GM11168 (cell line): ENCODE data around the gene RPP38.

Experiments used
- in situ Hi-C: fragments of 300-500 bp; cut with MboI; formaldehyde crosslinking; loops from one replicate; pipeline ENCODE4 v1.12.0; 2022; ENCODE audit warnings: low sequenced_read_pairs; ENCODE audit not compliant: unreplicated experiment

The RPP38 gene, protein sequence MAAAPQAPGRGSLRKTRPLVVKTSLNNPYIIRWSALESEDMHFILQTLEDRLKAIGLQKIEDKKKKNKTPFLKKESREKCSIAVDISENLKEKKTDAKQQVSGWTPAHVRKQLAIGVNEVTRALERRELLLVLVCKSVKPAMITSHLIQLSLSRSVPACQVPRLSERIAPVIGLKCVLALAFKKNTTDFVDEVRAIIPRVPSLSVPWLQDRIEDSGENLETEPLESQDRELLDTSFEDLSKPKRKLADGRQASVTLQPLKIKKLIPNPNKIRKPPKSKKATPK

DNA sequence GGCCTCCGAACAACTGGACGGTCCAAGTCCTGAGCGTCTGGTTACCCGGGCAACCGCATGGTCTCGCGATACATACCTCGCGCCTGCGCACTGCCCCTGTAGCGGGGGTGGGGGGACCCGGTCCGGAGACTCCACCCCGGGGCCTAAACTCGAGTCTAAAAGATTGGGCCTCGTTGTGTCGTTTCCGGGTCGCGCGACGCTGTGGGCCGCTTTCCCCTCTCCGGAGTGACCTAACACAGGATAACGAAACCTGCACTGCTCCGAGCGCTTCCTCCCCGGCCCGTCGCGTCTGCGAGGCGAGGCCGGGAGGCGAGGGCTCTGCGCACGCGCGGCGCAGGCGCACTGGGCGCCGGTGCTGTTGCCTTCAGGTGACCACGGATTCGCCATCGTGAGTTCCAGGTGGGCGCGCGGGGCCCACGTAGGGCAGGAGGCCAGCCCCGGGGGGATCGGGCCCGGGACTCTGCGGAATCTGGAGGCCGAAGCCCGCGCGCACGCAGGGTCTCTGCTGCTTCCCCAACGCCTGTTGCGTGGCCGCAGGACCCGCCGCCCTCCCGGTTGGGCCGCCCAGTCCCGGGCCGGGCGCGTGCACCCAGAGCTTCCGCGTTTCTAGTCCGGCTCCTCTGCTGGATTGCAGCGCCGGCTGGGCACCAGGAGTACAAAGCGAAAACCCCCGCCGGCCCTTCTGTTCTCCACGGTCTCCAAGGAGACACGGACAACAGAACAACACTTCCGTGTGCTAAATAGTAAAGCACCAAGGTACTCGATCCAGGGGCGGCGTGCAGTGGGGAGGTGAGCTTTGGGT lies at the start of gene RPP38:
Gene RPP38, plus strand, starts transcription at position 345 of the 802 bp plus-strand sequence. CDS start 5,960 bp downstream, outside the sequence.
- in situ Hi-C loops, result loop anchor here (10.0 kb wide), 1 partner anchor 252 kb away; no protein-coding TSS in a partner anchor

DNA sequence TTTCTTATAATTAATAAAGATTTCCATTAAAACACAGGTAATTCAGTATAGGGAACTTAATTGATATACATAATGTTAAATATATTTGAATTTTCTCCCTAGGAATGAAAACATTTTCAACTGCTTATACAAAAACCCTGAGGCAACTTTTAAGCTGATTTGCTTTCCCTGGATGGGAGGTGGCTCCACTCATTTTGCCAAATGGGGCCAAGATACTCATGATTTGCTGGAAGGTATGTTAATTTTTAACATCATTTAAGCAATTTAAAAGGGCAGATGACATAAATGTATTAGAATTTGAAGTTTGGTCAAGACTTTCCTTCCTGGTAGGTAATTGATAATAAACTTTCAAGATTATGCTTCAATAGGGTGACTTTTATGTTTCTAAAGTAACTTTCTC lies 47.6 kb upstream of the RPP38 start:
- in situ Hi-C loops, result no loop called here

DNA sequence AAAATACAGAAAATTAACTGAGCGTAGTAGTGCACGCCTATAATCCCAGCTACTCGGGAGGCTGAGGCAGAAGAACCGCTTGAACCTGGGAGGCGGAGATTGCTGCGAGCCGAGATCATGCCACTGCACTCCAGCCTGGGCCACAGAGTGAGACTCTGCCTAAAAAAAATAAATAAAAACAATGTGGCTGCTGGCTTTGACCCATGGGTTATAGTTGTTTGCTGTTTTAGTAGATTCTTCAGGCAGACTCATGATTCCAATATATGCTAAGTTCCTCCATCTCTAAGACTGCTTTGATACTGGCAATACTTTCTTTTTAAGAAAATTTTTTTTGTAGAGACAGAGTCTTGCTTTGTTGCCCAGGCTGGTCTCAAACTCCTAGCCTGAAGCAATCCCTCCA lies 45.0 kb upstream of the RPP38 start:
- in situ Hi-C loops, result no loop called here

DNA sequence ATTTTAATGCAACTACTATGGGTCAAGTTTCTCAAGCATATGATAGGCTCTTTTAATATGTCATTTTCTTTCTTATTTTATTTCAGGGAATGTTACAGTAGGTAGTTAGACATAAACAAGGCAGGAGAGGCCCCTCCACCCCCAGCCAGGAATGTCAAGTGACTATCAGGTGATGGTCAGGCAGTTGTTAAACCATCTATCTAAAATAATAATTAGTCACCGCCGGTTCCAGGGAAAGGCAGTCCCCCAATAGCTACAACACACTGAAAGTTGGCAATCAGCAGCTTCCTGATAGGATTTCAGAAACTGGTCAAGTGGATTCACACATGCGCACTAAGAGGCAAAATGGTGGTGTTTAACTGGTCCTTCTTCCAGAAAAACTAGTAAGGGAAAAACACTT lies 44.1 kb upstream of the RPP38 start:
- in situ Hi-C loops, result no loop called here

DNA sequence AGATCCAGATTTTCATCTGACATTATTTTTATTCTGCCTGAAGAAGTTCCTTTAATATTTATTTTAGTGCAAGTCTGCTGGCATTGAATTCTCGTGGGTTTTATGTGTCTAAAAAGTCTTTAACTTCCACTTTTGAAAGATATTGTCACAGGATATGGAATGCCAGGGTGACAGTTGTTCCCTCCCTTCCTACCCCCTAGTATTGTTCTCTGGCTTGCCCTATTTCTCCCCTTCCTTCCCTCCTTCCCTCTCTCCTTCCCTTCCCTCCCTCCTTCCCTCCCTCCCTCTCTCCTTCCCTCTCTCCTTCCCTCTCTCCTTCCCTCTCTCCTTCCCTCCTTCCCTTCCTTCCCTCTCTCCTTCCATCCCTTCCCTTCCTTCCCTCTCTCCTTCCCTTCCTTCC lies 38.5 kb upstream of the RPP38 start:
- in situ Hi-C loops, result no loop called here

DNA sequence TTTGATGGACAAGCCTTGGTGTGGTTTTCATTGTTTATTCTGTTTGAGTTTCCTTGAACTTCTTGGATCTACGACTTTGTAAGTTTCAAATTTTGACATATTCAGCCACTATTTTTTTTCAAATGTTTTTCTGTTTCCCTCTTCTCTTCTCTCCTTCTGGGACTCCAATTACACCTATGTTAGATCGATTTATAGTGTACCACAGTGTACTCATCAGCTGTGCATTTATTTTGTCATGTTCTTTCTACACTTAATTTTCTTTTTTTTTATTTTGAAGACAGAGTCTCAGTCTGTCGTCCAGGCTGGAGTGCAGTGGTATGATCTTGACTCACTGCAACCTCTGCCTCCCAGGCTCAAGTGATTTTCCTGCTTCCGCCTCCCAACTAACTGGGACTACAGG lies 37.2 kb upstream of the RPP38 start:
- in situ Hi-C loops, result no loop called here

DNA sequence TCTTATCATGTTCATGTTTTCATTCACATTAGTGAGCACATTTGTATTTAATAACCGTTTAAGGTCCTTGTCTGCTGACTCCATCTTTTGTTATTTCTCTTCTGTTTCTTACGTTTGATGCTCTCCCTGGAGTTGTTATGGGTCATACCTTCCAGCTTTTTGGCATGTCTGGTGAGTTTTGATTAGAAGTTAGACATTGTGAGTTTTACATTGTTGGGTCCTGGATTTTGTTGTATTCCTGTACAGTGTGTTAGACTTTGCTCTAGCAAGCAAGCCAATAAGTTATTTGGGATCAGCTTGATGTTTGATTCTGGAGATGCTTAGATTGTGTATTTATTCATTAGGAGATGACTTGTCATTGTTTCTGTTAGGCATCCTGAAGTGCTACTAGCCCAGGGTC lies 36.5 kb upstream of the RPP38 start:
- in situ Hi-C loops, result no loop called here

DNA sequence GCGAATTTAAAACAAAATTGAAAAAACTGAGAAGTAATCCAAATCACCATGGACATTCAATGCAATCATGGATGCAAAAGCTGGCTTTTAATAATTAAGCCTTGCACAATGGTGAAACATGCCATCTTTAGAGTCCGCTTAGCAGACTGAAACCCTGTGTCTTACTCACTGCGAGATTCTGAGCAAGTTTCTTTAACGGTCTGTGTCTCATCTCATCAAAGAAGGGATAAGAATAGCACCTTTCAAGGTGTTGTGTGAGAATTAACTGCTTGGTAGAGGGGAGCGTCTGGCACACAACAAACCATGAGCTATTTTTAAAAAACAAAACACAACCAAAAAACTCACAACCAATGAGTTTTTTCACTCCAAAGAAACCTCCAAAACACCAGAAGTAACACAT lies 30.0 kb upstream of the RPP38 start:
- in situ Hi-C loops, result no loop called here

DNA sequence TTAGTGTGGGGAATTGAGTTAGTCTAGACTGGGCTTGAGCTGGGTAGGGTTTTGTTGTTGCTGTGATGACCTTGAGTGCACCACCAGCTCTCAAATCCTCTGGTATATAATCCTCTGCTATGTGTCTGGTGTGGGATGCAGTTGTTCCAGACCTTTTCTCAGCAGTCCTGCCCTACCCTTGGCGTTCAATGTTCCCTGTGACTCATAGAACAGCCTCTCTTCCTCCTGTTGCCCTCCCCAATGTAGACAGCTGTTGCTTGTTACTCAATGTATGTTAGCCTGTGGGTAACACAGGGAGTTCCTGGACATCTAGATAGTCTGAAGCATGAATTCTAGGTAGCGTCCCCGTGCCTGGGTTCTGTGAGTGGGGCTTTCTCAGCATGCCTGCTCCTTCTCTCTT lies 28.4 kb upstream of the RPP38 start:
- in situ Hi-C loops, result no loop called here

DNA sequence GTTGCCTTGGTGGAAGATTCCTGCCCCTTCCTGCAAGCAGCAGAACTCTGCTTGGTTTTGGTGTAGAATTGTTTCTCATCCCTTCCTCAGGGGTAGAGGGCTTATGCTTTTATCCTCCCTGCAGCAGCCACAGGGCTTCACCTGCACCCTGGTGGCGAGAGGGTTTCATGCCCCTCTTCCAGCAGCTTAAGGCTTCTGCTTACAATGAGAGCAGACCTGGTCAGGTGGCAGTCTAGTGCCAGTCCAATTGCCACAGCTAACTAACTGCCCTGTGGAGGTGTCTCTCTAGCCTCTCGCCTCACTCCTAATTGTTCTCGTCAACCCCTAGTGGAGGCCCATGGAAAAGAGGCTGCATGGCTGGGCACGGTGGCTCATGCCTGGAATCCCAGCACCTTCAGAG lies 27.9 kb upstream of the RPP38 start:
- in situ Hi-C loops, result no loop called here

DNA sequence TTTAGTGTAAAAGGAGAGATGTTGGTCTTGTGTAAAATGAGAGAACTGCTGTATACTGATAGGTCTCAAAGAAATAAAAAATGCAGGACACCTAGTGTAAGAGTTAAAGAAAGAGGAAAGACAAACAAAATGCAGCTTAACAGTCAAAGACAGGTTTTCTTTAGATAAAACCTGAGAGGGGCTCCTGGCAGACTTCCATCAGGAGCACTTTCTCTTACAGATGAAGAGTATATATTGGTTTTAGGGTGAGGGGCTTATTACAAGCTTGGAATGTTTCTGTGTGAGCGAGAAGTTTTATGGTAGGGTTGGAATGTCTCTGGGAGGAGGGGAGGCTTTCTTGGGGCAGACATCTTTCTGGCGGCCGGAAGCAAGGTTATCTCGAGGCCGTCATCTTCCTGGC lies 24.8 kb upstream of the RPP38 start:
- in situ Hi-C loops, result no loop called here

DNA sequence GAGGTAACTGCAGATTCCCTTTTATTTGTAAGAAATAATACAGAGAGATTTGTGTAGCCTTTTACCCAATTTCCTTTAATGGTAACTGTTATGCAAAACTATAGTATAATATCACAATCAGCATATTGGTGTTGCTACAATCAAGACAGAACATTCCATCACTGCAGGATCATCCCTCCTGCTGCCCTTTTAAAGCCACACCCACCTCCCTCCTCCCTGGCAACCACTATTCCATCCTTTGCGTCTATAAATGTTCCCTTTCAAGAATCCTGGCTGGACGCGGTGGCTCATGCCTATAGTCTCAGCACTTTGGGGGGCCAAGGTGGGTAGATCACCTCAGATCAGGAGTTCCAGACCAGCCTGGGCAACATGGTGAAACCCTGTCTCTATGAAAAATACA lies 21.7 kb upstream of the RPP38 start:
- in situ Hi-C loops, result no loop called here

DNA sequence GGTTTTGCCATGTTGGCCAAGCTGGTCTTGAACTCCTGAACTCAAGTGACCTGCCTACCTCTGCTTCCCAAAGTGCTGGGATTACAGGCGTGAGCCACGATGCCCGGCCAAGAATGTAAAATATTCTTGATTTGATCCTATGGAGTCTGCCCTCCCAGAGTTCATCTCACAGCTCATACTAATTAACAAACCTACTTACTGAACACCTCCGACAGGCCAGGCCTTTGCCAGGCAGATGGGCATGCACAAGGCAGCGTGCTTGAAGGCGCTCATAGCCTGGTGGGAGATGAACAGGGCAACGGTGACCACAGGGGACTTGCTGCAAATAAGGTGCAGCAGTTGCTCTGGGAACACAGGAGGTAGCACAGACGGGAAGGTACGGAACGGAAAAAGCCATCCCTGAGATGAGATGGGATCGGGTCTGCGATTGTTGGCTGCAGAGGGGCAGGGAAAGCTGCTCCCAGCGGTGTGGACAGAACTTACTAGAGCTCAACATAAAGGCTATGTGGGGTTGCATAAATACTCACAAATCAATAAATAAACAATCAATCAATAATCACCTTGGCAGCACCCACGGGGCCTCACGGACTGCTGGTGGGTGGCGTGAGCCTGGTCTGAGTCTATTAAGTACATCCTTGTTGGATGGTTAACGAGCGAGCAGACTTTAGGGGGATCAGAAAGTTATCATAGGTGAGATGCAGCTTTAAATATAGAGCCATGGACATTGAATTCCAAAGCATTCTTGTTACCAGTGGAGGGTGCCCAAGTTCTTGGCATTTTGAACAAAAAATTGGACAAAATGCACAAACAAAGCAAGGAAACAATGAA lies 13.3 kb upstream of the RPP38 start:
- in situ Hi-C loops, result no loop called here

DNA sequence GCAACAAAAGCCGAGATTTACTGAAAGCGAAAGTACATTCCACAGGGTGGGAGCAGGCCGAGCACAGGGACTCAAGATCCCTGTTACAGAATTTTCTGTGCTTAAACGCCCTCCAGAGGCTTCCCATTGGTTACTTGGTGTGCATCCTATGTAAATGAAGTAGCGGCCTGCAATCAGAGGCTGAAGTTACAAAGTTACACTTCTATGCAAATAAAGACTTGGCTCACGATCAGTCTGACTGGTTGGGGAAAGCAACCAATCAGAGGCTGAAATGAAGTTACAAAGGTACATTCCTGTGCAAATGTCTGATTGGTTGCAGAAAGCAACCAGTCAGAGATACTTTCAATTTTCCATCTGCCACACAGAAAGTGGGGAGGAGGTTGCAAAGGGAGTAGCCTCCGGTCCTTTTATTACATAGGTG lies 12.6 kb upstream of the RPP38 start:
- in situ Hi-C loops, result no loop called here

DNA sequence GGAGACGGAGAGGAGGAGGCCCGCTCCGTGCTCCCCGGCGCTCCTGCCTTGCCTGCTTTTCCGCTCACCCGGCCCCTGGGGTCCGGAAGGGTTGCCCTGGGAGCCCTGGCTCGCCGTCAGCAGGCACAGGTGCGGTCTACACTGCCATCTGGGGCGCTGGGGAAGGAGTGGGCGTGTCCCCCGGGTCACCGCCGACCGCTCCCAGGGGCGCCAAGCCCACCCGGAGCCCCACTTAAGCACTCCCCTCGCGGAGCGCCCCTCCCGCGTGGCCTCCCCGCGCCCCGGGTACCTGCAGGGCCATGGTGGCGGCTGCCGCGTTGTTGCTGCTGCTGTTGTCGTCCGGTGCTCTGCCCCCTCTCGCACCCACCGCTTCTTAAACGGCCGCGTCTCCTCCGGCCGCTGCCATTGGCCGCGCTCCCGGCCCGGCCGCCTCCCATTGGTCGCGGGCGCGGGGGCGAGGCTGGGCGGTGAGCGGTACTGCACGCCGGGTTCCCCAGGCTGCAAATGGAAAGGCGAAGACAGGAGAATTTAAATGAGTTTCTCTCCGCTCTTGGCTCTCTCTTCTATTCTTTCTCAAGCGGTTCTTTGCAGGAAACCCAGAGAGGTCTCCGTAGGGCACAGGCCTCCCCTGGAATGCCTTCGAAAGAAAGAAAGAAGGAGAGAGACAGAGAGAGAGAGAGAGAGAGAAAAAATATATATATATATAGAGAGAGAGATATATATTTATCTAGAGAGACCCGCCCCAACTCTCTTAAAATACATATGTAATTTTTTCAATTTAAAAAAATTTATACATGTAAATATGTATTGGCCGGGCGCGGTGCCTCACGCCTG lies 8.5 kb upstream of the RPP38 start, which contains the start of gene ACBD7:
Gene ACBD7, minus strand, starts transcription at position 349 of the 834 bp plus-strand sequence. Its CDS starts 48 bp downstream, at position 301.
- in situ Hi-C loops, result no loop called here

DNA sequence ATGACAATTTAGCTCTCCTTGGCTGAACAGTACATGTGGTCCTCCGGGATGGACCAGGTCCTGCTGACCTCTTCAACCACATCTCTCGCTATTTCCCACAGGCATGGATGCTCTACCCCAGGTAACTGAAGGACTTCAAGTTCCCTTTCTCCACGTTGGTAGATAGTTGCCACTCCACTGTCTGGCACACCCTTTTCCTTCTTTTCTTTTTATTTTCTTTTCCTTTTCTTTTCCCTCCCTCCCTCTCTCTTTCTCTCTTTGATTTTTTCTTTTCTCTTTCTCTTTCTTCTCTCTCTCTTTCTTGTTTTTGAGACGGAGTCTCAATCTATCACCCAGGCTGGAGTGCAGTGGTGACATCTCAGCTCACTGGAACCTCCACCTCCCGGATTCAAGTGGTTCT lies 5.7 kb upstream of the RPP38 start:
- in situ Hi-C loops, result loop anchor here (10.0 kb wide), 1 partner anchor 247 kb away; no protein-coding TSS in a partner anchor

DNA sequence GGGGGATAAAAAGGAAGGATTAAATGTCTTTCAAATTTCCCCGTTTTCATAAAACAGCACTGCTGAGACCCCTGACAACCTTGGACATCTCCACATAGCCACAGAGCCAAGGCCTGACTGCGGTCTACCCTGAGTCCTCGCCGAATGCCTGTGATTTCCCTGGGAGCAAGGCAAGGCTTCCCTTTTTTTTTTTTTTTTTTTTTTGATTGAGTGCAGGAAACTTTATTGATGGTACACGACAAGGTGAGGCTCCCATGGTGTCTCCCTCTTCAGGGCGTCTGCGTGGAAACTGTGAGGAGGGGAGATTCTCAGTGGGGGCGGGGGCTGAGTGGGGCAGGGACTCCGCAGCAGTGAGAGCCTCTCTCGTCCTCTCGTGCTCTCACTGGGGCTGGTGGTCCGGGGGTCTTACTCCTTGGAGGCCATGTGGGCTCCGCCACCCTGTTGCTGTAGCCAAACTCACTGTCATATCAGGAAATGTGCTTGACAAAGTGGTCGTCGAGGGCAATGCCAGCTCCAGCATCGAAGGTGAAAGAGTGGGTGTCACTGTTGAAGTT lies 4.2 kb upstream of the RPP38 start:
- in situ Hi-C loops, result loop anchor here (10.0 kb wide), 1 partner anchor 248 kb away; no protein-coding TSS in a partner anchor

DNA sequence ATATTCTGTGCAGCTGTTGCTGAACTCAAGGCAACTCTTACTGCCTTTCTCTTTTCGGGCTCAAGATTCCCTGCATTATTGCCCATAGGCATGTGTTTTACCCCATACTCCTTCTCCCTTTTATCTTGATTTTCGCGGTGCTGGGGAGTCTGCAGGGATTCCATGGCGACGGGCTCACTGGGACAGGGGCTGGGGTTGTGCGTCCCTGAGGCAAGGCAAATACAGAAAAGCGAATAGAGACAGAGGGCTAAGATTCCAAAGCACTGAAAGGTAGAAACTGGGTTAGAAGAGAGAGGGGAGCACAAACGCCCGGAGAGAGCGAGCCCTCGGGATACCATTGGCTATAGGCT lies 519 bp upstream of the RPP38 start:
- in situ Hi-C loops, result loop anchor here (10.0 kb wide), 1 partner anchor 252 kb away; no protein-coding TSS in a partner anchor

DNA sequence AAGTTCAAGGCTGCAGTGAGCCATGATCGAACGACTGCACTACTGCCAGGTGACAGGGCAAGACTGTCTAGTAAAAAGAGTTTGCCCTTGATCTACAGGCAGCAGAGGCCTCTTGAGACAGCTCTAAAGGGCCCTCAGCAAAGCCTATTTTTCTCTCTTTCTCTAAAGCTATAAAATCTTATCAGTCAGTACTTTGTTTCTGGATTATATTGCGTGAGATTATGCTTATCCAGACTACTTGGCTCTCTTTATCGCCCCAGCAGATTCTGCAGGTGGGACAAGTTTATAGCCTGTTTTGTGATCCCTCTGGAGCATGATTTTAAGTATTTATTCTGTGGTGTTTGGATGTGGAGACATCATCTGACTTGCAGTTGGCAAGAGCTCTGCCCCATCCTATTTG lies 2.7 kb downstream of the RPP38 start:
- in situ Hi-C loops, result loop anchor here (10.0 kb wide), 1 partner anchor 255 kb away; no protein-coding TSS in a partner anchor
